ENCODE data around the gene SLC25A51.

SLC25A51 gene

DNA sequence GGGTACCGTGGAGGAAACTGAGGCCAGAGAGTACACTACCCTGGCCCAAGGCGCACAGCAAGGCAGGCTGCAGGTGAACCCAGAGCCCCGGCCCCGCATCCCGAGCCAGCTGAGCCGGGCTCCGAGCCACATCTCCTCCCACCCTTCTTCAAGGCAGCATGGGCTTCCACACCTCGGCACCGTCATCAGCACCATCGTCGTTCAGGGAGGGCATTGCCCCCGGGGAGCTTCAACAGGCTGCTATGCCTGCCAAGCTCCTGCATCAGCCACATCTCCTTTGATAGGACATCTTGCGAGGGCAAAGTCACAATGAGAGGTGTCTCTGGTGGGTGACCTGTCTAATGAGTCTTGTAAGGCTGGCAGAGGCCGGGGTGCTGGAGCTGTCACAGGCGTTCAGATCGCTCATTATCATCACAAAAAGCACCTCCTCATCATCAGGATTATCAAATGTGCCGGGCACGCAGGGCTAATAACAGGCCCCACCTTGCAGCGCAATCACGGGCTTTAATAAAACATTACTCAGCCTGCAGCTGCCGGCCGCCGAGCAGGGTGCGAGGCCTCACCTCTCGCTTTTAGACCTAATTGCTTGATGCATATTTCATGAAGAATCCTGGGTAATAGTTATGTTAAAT, 20.0 kb upstream of the SLC25A51 start:
- no peaks in the 10 kb centered on the region for H3K9me3 ChIP-seq (ENCODE audit: insufficient read depth, low read length)
- no peaks in the 10 kb centered on the region for H3K27me3 ChIP-seq (ENCODE audit: insufficient read depth, insufficient read length)
- DNase-seq (ENCODE audit: low read depth, low spot score), result no peak
- no peak overlapping the region for H3K9ac ChIP-seq (ENCODE audit: insufficient read length, low read depth)
- H3K4me1 ChIP-seq (ENCODE audit: insufficient read depth, insufficient read length), result peaks cover 51% of the 10 kb centered on the region
- H3K4me3 ChIP-seq (ENCODE audit: insufficient read length, low read depth), result no peak overlapping the region
- peaks cover 74% of the 10 kb centered on the region for H3K36me3 ChIP-seq (ENCODE audit: insufficient read depth, insufficient read length, low read length)
- TF ChIP-seq ZNF274 (IDR thresholded peaks at IDR 0.05; ENCODE audit: low read depth, low read length) (no peak), YY1 (IDR thresholded peaks at IDR 0.05; ENCODE audit: insufficient read depth, insufficient read length) (no peak)

DNA sequence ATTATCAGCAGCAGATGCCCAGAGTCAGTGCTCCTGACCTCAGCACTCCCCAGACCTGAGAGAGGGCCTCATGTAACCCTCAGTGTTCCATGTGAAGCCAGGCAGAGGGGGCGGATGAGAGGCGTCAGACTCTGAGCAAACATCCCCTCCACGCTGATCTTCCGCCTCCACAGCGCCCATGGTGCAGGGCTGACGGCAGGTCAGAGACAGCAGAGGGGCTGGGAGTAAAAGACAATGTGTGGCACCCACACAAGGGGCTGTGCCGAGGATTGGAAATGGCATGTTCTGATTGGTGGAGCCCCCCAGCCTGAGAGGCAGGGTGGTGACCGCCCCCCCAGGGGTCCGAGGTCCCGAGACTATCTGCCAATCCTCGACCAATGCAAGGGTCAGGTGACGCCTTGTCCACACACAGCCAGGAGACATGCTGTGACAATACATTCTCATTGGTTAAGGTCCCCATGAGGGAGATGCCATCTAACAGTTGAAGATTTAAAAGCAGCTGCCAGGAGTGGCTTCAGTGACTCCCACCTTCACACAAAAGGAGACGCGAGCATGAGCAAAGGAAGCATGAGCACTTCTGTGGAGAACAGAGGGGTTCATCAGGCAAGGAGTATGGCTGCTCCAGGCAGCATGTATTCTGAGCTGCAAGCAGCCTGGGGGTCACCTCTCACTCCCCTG, 19.3 kb upstream of the SLC25A51 start:
- H3K27me3 ChIP-seq (ENCODE audit: insufficient read depth, insufficient read length), result no peaks in the 10 kb centered on the region
- DNase-seq (ENCODE audit: low read depth, low spot score), result no peak
- H3K4me1 ChIP-seq (ENCODE audit: insufficient read depth, insufficient read length), result peaks cover 54% of the 10 kb centered on the region
- peaks cover 74% of the 10 kb centered on the region for H3K36me3 ChIP-seq (ENCODE audit: insufficient read depth, insufficient read length, low read length)
- TF ChIP-seq ZNF274 (IDR thresholded peaks at IDR 0.05; ENCODE audit: low read depth, low read length), result no peak
- TF ChIP-seq SUZ12 (IDR thresholded peaks at IDR 0.05; ENCODE audit: extremely low read depth, insufficient read depth, insufficient read length), result no peak
- no peak for TF ChIP-seq YY1 (IDR thresholded peaks at IDR 0.05; ENCODE audit: insufficient read depth, insufficient read length)
- no peaks in the 10 kb centered on the region for H3K9me3 ChIP-seq (ENCODE audit: insufficient read depth, low read length)
- peak overlapping the region; percentile 14 for H3K9ac ChIP-seq (ENCODE audit: insufficient read length, low read depth)
- H3K4me3 ChIP-seq (ENCODE audit: insufficient read length, low read depth), result no peak overlapping the region

DNA sequence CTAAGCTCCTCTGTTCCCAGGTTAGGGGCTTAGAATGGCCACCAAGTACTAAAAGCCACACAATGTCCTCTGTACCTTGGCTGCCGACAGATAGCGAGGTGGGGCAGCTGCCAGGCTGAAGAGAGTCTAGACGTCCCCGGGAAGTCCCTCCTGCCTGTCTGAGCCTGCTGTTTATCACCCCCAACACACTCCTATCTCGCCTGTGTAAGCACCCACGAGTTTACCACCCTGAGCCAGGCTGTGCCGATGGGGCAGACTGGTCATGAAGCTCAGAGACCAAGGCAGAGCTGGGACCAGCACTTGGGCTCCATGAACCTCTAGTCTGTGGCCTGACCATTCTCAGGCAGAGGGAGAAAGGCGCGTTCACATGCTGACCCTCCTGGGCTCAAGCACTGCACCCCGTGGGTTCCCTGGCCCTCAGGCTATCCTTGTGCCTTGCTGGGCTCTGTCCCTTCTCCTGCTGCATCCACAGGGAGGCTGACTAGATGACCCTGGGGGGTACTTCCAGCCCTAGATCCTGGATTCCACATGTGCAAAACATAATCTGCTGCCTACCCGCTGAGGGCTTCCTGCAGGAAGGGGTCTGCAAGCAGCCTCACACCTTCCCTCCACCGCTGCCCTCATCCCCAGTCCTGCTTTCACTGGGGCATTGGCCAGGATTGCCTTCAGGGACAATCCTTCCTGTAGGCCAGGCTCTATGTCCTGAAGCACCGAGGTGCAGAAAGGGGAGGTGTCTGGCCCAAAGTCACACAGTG, 18.6 kb upstream of the SLC25A51 start:
- peaks cover 77% of the 10 kb centered on the region for H3K36me3 ChIP-seq (ENCODE audit: insufficient read depth, insufficient read length, low read length)
- peak overlapping the region; percentile 14 for H3K9ac ChIP-seq (ENCODE audit: insufficient read length, low read depth)
- no peaks in the 10 kb centered on the region for H3K27me3 ChIP-seq (ENCODE audit: insufficient read depth, insufficient read length)
- no peak for DNase-seq (ENCODE audit: low read depth, low spot score)
- peaks cover 54% of the 10 kb centered on the region for H3K4me1 ChIP-seq (ENCODE audit: insufficient read depth, insufficient read length)
- no peak overlapping the region for H3K4me3 ChIP-seq (ENCODE audit: insufficient read length, low read depth)
- no peaks in the 10 kb centered on the region for H3K9me3 ChIP-seq (ENCODE audit: insufficient read depth, low read length)
- TF ChIP-seq YY1 (IDR thresholded peaks at IDR 0.05; ENCODE audit: insufficient read depth, insufficient read length) (no peak), SUZ12 (IDR thresholded peaks at IDR 0.05; ENCODE audit: extremely low read depth, insufficient read depth, insufficient read length) (no peak), ZNF274 (IDR thresholded peaks at IDR 0.05; ENCODE audit: low read depth, low read length) (no peak)

DNA sequence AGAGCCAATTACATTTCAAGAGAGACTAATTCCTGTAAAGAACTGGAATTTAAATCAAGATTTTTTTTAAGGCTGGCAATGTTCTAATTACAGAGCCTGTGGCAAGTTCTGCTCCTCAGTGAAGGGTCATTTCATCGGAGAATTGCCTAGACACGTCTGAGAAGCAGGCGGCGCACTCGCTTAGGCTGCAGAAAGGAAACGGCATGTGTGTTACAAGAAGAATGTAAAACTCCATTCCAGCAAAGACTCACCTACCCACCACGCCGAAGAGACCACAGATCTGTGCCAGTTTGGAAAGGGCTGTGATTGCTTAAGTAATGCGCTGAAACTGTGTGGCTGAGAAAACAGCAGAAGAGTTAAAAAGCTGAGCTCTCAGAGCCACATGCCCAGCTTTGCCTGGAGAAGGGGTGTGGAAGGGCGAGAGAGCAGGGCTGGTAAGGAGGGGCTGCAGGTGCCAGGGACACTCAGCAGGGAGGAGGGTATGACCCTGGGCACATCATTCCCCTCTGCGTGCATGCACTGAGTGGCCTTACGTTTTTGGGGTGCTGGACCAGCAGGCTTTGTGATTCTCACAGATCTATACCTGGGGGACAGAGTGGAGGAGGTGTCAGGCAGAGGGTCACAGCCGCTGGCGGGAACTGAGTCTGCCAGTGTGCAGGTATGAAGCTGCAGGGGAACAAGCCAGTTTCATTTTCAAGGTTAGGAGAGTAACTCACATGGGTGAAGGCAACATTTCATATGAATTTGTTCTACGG, 17.8 kb upstream of the SLC25A51 start:
- H3K9me3 ChIP-seq (ENCODE audit: insufficient read depth, low read length), result no peaks in the 10 kb centered on the region
- H3K4me1 ChIP-seq (ENCODE audit: insufficient read depth, insufficient read length), result peaks cover 51% of the 10 kb centered on the region
- TF ChIP-seq SUZ12 (IDR thresholded peaks at IDR 0.05; ENCODE audit: extremely low read depth, insufficient read depth, insufficient read length) (no peak), YY1 (IDR thresholded peaks at IDR 0.05; ENCODE audit: insufficient read depth, insufficient read length) (no peak), ZNF274 (IDR thresholded peaks at IDR 0.05; ENCODE audit: low read depth, low read length) (no peak)
- no peaks in the 10 kb centered on the region for H3K27me3 ChIP-seq (ENCODE audit: insufficient read depth, insufficient read length)
- H3K36me3 ChIP-seq (ENCODE audit: insufficient read depth, insufficient read length, low read length), result peaks cover 78% of the 10 kb centered on the region
- no peak for DNase-seq (ENCODE audit: low read depth, low spot score)
- no peak overlapping the region for H3K4me3 ChIP-seq (ENCODE audit: insufficient read length, low read depth)
- no peak overlapping the region for H3K9ac ChIP-seq (ENCODE audit: insufficient read length, low read depth)

DNA sequence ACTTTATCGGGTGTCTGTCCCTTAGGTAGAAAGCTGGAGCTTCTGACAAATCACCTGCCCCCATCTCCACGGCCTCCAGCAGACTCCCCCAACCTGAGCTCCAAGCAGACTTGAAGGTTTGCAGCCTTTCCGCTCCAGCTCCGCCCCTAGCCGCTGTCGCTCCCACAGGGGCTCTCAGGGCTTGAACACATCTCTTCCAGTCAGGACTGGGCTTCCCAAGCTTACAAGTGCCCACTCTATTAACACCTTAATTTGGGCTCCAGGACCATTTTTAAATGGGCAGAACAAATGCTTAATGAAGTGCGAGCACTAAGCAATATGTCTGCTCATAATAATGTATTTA, 17.2 kb upstream of the SLC25A51 start:
- no peak for DNase-seq (ENCODE audit: low read depth, low spot score)
- no peaks in the 10 kb centered on the region for H3K9me3 ChIP-seq (ENCODE audit: insufficient read depth, low read length)
- TF ChIP-seq SUZ12 (IDR thresholded peaks at IDR 0.05; ENCODE audit: extremely low read depth, insufficient read depth, insufficient read length) (no peak), ZNF274 (IDR thresholded peaks at IDR 0.05; ENCODE audit: low read depth, low read length) (no peak), YY1 (IDR thresholded peaks at IDR 0.05; ENCODE audit: insufficient read depth, insufficient read length) (no peak)
- no peak overlapping the region for H3K4me3 ChIP-seq (ENCODE audit: insufficient read length, low read depth)
- H3K4me1 ChIP-seq (ENCODE audit: insufficient read depth, insufficient read length), result peaks cover 46% of the 10 kb centered on the region
- no peak overlapping the region for H3K9ac ChIP-seq (ENCODE audit: insufficient read length, low read depth)
- no peaks in the 10 kb centered on the region for H3K27me3 ChIP-seq (ENCODE audit: insufficient read depth, insufficient read length)
- H3K36me3 ChIP-seq (ENCODE audit: insufficient read depth, insufficient read length, low read length), result peaks cover 83% of the 10 kb centered on the region

DNA sequence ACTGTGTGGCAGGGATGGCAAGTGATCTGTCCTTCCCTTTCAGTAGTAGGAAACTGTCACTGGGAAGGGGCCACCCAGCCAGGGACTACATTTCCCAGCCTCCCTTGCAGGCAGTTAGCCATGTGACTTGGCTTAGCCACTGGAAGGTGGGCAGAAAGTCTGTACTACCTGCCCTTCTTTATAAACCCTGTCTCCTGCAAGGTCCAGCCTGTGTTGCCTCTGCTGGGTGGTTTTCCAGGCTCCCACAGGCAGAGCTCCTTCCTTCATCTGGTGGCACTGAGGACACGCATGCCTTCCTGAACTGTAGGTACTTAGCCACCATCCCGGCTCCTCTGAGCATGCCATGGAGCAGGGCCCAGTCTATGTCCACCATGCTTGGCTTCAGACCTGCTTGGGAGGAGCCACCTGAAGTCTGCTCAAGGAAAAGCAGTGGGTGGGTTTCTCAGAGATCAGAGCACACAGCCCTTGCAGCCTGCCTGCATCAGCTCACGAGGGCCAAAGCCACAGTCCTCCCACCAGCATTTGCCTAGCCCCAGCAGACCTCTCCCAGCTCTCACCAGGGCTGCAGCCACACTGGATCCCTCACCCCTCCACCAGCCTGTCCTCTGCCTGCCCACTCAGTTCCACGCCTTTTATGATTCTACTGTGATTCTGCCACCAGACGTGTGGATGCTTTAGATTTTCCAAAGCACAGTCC, 16.7 kb upstream of the SLC25A51 start:
- no peak overlapping the region for H3K9ac ChIP-seq (ENCODE audit: insufficient read length, low read depth)
- H3K27me3 ChIP-seq (ENCODE audit: insufficient read depth, insufficient read length), result no peaks in the 10 kb centered on the region
- peaks cover 88% of the 10 kb centered on the region for H3K36me3 ChIP-seq (ENCODE audit: insufficient read depth, insufficient read length, low read length)
- DNase-seq (ENCODE audit: low read depth, low spot score), result peak; percentile 40
- no peak for TF ChIP-seq YY1 (IDR thresholded peaks at IDR 0.05; ENCODE audit: insufficient read depth, insufficient read length)
- no peak for TF ChIP-seq SUZ12 (IDR thresholded peaks at IDR 0.05; ENCODE audit: extremely low read depth, insufficient read depth, insufficient read length)
- no peak for TF ChIP-seq ZNF274 (IDR thresholded peaks at IDR 0.05; ENCODE audit: low read depth, low read length)
- H3K4me1 ChIP-seq (ENCODE audit: insufficient read depth, insufficient read length), result peaks cover 42% of the 10 kb centered on the region
- H3K9me3 ChIP-seq (ENCODE audit: insufficient read depth, low read length), result no peaks in the 10 kb centered on the region
- H3K4me3 ChIP-seq (ENCODE audit: insufficient read length, low read depth), result no peak overlapping the region

Data from NT2/D1 (cell line).